ENCODE results near the gene ARMH3.

GRCh38 chr10:102068216-102068615 lies 12.2 kb upstream of the ARMH3 start:
- TF ChIP-seq YY1 (IDR thresholded peaks at IDR 0.05; ENCODE audit: insufficient read depth, insufficient read length) (no peak), ZNF274 (IDR thresholded peaks at IDR 0.05; ENCODE audit: low read depth, low read length) (no peak)
